ENCODE results near the gene PAX3.

DNA sequence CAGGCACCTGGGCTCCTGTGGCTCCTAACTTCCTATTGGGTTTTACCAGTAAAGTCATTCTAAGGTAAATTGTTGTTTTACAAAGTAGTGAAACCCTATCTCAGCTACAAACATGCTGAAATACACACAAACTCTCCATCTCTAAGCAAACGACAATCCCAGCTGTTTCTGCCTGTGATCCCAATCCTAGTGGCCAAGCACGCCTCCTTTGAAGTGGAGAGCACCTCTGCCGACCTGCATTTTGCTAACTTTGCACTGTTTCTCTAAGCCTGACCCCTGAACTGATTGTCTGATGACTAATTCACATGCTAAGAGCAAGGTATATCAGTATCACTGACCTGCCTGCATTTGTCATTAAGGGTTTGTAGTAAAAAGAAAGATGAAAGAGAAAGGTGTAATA is 124.3 kb downstream of the PAX3 start:
- TF ChIP-seq CTCF (IDR thresholded peaks at IDR 0.05) (no peak), POLR2A (IDR thresholded peaks at IDR 0.05) (no peak), EP300 (IDR thresholded peaks at IDR 0.05; ENCODE audit: low read depth) (no peak), POLR2AphosphoS5 (IDR thresholded peaks at IDR 0.05) (no peak)
